Measurements from ENCODE around the gene ZNF500. TPM values are rescaled to one million over a fixed set of nuclear protein-coding genes. Genes with fewer than 3 reads are reported as not detected.
"Not testable (repeated sequence)": the region's sequence is repeated elsewhere in the genome, so short reads cannot be mapped to it uniquely, and the experiment has no call there.

Gene ZNF500
- total RNA-seq, 1 donor from 2014 or later = 23.5 TPM

DNA sequence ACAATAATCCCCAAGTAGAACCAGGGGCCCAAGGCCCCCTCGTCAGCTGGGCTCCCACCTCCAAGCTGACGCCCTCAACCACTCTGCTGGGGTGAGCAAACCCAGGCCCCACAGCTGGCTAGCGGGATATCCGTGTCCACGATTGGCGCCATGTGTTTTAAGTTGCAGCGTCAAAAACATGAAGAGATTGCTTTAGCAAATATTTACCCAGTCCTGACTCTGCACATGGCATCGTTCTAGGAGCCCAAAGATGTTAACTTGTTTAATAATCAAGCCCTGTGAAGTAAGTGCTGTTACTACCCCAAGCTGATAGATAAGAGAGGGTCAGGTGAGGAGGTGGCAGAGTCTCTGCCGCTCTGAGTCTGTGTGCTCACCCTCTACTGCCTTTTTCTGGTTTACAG, 21.5 kb upstream of the ZNF500 start:
- TF ChIP-seq, protein P1, sequence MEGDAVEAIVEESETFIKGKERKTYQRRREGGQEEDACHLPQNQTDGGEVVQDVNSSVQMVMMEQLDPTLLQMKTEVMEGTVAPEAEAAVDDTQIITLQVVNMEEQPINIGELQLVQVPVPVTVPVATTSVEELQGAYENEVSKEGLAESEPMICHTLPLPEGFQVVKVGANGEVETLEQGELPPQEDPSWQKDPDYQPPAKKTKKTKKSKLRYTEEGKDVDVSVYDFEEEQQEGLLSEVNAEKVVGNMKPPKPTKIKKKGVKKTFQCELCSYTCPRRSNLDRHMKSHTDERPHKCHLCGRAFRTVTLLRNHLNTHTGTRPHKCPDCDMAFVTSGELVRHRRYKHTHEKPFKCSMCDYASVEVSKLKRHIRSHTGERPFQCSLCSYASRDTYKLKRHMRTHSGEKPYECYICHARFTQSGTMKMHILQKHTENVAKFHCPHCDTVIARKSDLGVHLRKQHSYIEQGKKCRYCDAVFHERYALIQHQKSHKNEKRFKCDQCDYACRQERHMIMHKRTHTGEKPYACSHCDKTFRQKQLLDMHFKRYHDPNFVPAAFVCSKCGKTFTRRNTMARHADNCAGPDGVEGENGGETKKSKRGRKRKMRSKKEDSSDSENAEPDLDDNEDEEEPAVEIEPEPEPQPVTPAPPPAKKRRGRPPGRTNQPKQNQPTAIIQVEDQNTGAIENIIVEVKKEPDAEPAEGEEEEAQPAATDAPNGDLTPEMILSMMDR (IDR thresholded peaks at IDR 0.05; ENCODE audit: unreplicated experiment) = no peak
- DNase-seq (ENCODE audit: low spot score, unreplicated experiment) = no peak
- Mint-ChIP-seq H3K4me3 (ENCODE audit: low read depth) (no peak overlapping the region), H3K36me3 (ENCODE audit: insufficient read depth) (no peaks in the 10 kb centered on the region), H3K27ac (no peak overlapping the region), H3K9me3 (ENCODE audit: low read depth) (no peaks in the 10 kb centered on the region), H3K27me3 (no peaks in the 10 kb centered on the region), H3K4me1 (ENCODE audit: low read depth) (peaks cover 14% of the 10 kb centered on the region)

DNA sequence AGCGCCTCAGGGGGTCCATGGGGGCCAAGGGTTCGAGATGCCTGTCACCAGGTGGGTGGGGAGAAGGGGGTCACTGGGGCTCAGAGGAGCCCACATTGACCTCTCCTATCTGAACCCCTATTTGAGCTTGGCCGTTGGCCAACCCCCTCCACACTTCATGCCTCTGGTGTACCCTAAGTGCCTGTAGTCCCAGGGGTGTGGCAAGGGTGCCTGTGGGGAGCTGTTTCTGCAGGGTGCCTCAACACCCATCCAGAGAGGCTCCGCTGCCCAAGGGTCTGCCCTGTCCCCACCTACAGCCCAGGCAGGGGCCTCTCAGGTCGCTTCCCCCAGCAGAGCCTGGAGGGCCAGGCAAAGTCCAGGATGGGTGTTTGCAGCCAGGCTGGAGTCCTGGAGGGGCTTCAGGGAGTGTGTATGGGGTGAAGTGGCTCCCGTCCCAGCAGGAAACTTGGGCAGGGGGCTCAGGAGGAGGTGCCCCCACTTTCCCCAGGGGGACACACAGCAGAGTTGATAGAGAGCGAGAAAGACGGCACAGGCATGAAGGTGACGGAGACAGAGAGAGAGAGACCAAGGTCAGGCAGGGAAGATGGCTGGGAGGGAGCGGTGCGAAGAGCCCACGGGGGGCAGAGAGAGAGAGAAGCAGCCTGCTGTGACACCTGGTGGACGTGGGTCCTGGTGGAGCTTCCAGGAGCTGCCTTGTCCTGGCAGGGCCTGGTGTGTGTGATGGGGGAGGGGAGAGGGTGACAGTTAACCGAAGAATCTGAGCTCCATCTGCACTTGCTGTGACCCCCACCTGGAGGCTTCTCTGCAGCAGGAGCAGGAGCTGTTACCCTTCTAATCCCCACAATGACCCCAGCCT, 20.9 kb upstream of the ZNF500 start, which contains the start of gene SEPTIN12:
TSS of gene SEPTIN12 (minus strand) at position 719 of the 856 bp plus-strand sequence. CDS start at position 19, 700 bp downstream.
- Mint-ChIP-seq H3K4me1 (ENCODE audit: low read depth) (peaks cover 14% of the 10 kb centered on the region), H3K27ac (no peak within 1 kb of the TSS), H3K36me3 (ENCODE audit: insufficient read depth) (no peaks in the 10 kb centered on the region), H3K27me3 (no peaks in the 10 kb centered on the region), H3K4me3 (ENCODE audit: low read depth) (no peak within 1 kb of the TSS), H3K9me3 (ENCODE audit: low read depth) (no peaks in the 10 kb centered on the region)
- no peak for DNase-seq (ENCODE audit: low spot score, unreplicated experiment)
- TF ChIP-seq, protein P1 (IDR thresholded peaks at IDR 0.05; ENCODE audit: unreplicated experiment) = no peak

DNA sequence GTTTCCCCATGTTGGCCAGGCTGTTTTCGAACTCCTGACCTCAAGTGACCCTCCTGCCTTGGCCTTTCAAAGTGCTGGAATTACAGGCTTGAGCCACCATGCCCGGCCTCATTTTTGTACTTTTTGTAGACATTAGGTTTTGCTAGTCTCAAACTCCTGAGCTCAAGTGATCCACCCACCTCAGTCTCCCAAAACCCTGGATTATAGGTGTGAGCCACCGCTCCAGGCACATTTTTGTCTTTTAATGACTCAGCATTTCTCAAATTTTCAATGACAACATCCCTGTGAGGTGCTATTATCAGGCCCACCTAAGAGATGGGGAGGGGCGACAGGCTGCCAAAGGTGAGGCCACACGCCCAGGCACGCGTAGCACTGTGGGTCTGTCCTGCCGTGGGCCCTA, 20.1 kb upstream of the ZNF500 start:
- no peak for DNase-seq (ENCODE audit: low spot score, unreplicated experiment)
- peaks cover 14% of the 10 kb centered on the region for H3K4me1 Mint-ChIP-seq (ENCODE audit: low read depth)
- TF ChIP-seq, protein P1 (IDR thresholded peaks at IDR 0.05; ENCODE audit: unreplicated experiment) = no peak
- no peak overlapping the region for H3K4me3 Mint-ChIP-seq (ENCODE audit: low read depth)
- H3K9me3 Mint-ChIP-seq (ENCODE audit: low read depth) = no peaks in the 10 kb centered on the region
- no peaks in the 10 kb centered on the region for H3K27me3 Mint-ChIP-seq
- no peaks in the 10 kb centered on the region for H3K36me3 Mint-ChIP-seq (ENCODE audit: insufficient read depth)
- H3K27ac Mint-ChIP-seq = no peak overlapping the region

DNA sequence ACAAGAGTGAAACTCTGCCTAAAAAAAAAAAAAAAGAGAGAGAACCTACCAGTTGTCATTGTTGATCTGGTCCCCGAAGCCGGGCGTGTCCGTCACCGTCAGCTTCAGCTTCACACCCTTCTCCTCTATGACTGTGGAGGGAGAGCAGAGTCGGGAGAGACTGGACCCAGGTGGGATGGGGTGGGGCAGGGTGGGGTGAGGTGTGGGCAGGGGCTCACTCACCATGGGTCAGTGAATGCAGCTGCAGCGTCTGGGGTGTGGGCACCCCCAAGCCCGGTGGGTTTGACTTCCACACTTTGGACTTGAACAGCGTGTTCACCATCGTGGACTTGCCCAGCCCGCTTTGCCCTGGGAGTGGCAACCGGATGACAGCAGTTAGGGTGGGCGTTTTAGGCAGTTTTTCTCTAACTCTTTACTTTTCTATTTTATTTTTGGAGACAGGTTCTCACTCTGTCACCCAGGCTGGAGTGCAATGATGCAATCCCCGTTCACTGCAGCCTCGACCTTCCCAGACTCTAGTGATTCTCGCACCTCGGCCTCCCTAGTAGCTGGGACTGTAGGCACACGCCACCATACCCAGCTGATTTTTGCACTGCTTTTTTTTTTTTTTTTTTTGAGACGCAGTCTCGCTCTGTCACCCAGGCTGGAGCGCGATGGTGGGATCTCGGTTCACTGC, 18.9 kb upstream of the ZNF500 start:
- Mint-ChIP-seq H3K4me1 (ENCODE audit: low read depth) (peaks cover 14% of the 10 kb centered on the region), H3K9me3 (ENCODE audit: low read depth) (no peaks in the 10 kb centered on the region), H3K27me3 (no peaks in the 10 kb centered on the region), H3K4me3 (ENCODE audit: low read depth) (no peak overlapping the region), H3K27ac (no peak overlapping the region), H3K36me3 (ENCODE audit: insufficient read depth) (no peaks in the 10 kb centered on the region)
- no peak for DNase-seq (ENCODE audit: low spot score, unreplicated experiment)
- TF ChIP-seq, protein P1 (IDR thresholded peaks at IDR 0.05; ENCODE audit: unreplicated experiment) = no peak

DNA sequence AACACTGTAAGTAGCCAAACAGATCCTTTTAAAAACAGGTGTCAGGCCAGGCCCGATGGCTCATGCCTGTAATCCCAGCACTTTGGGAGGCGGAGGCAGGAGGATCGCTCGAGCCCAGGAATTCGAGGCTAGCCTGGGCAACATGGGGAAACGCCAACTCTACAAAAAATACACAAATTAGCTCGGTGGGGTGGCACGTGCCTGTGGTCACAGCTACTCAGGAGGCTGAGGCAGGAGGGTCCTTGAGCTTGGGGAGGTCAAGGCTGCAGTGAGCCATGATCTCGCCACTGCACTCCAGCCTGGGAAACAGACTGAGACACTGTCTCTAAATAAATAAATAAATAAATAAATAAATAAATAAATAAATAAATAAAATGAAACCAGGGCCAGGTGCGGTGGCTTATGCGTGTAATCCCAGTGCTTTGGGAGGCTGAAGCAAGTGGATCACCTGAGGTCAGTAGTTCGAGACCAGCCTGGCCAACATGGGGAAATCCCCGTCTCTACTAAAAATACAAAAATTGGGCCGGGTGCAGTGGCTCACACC, 17.6 kb upstream of the ZNF500 start:
- DNase-seq (ENCODE audit: low spot score, unreplicated experiment); H3K27me3 Mint-ChIP-seq; H3K9me3 Mint-ChIP-seq (ENCODE audit: low read depth); H3K4me3 Mint-ChIP-seq (ENCODE audit: low read depth); H3K36me3 Mint-ChIP-seq (ENCODE audit: insufficient read depth); H3K27ac Mint-ChIP-seq: not testable (repeated sequence)
- peaks cover 14% of the 10 kb centered on the region for H3K4me1 Mint-ChIP-seq (ENCODE audit: low read depth)

Data from progenitor cell of endocrine pancreas (in vitro differentiated cells).